DOHH2 (cell line): ENCODE measurements around the gene MVK.

ENCODE experiments used
- H3F3A ChIP-seq: fragments of 200-600 bp; sonication (generic), shearing (Covaris generic); 2 replicates; pipeline ENCODE4 v1.6.0; 2016; ENCODE audit warnings: antibody characterized with exemption, mild to moderate bottlenecking; ENCODE audit not compliant: control insufficient read depth, insufficient read depth
- H3K27ac ChIP-seq: fragments of 200-600 bp; sonication (generic); 2 replicates; pipeline ENCODE4 v1.5.1; 2014; ENCODE audit warnings: low read depth, mild to moderate bottlenecking, low read length, moderate library complexity
- H3K27me3 ChIP-seq: fragments of 200-600 bp; sonication (generic); 2 replicates; pipeline ENCODE4 v1.6.1; 2014; ENCODE audit warnings: mild to moderate bottlenecking, low read length, mixed read lengths; ENCODE audit not compliant: control insufficient read depth
- H3K36me3 ChIP-seq: fragments of 200-600 bp; sonication (generic); 2 replicates; pipeline ENCODE4 v1.6.1; 2014; ENCODE audit warnings: mild to moderate bottlenecking, low read length, moderate library complexity, mixed read lengths; ENCODE audit not compliant: control insufficient read depth
- H3K4me1 ChIP-seq: fragments of 200-600 bp; sonication (generic); 2 replicates; pipeline ENCODE4 v1.6.1; 2014; ENCODE audit warnings: mild to moderate bottlenecking, low read length, mixed read lengths; ENCODE audit not compliant: control insufficient read depth
- H3K4me2 ChIP-seq: fragments of 200-600 bp; sonication (generic); 2 replicates; pipeline ENCODE4 v1.6.0; 2014; ENCODE audit warnings: mild to moderate bottlenecking, low read length, moderate library complexity
- H3K4me3 ChIP-seq: fragments of 200-600 bp; sonication (generic); 2 replicates; pipeline ENCODE4 v1.5.1; 2014; ENCODE audit warnings: mild to moderate bottlenecking, low read length, mixed read lengths
- H3K79me2 ChIP-seq: fragments of 200-600 bp; sonication (generic); 2 replicates; pipeline ENCODE4 v1.6.1; 2014; ENCODE audit warnings: mild to moderate bottlenecking, low read length, mixed read lengths; ENCODE audit not compliant: control insufficient read depth
- H3K9me2 ChIP-seq: fragments of 200-600 bp; sonication (generic); replicated peaks from 2 replicates; pipeline ENCODE4 v1.6.1; 2014; ENCODE audit warnings: mild to moderate bottlenecking, low read length, mixed read lengths; ENCODE audit not compliant: control insufficient read depth
- H3K9me3 ChIP-seq: fragments of 200-600 bp; sonication (generic); 2 replicates; pipeline ENCODE4 v1.6.1; 2014; ENCODE audit warnings: antibody characterized with exemption, low read length, mixed read lengths; ENCODE audit not compliant: control insufficient read depth, insufficient read depth
- H4K20me1 ChIP-seq: fragments of 200-600 bp; sonication (generic); 2 replicates; pipeline ENCODE4 v1.6.0; 2014; ENCODE audit warnings: low read depth, mild to moderate bottlenecking, antibody characterized with exemption, low read length, moderate library complexity; ENCODE audit not compliant: control insufficient read depth, insufficient read depth
- CTCF ChIP-seq: fragments of 200-600 bp; sonication (generic); IDR thresholded peaks from one replicate; pipeline ENCODE4 v1.5.1; 2014; ENCODE audit warnings: antibody characterized with exemption, mild to moderate bottlenecking, low read depth, low read length; ENCODE audit not compliant: poor library complexity, severe bottlenecking
- EZH2phosphoT487 ChIP-seq: fragments of 200-600 bp; sonication (generic); IDR thresholded peaks from 2 replicates; pipeline ENCODE4 v1.6.1; 2017; ENCODE audit warnings: borderline replicate concordance, mild to moderate bottlenecking, antibody characterized with exemption, low read length, moderate library complexity, mixed read lengths

Gene MVK

GRCh38 chr12:109608793-109609192, 35.2 kb downstream of the MVK start:
- Histone ChIP-seq H4K20me1 (no peaks in the 10 kb centered on the region), H3K36me3 (no peaks in the 10 kb centered on the region), H3F3A (no peaks in the 10 kb centered on the region), H3K9me2 (no peaks in the 10 kb centered on the region), H3K27me3 (no peaks in the 10 kb centered on the region), H3K4me3 (no peak overlapping the region), H3K27ac (no peak overlapping the region), H3K4me1 (no peaks in the 10 kb centered on the region), H3K4me2 (no peak overlapping the region), H3K9me3 (no peaks in the 10 kb centered on the region), H3K79me2 (no peaks in the 10 kb centered on the region)
- TF ChIP-seq EZH2phosphoT487 (no peak), CTCF (no peak)

- Histone ChIP-seq H3K4me1 (no peaks in the 10 kb centered on the region), H3K9me3 (no peaks in the 10 kb centered on the region), H3K36me3 (no peaks in the 10 kb centered on the region), H3K79me2 (no peaks in the 10 kb centered on the region), H3K9me2 (no peaks in the 10 kb centered on the region), H3K4me2 (no peak overlapping the region), H3K4me3 (no peak overlapping the region), H3K27me3 (no peaks in the 10 kb centered on the region), H3F3A (no peaks in the 10 kb centered on the region), H4K20me1 (no peaks in the 10 kb centered on the region), H3K27ac (no peak overlapping the region)
- no peak for TF ChIP-seq CTCF
- TF ChIP-seq EZH2phosphoT487: no peak
Measured at GRCh38 chr12:109609342-109609741, 35.7 kb downstream of the MVK start.

- Histone ChIP-seq H3K36me3 (no peaks in the 10 kb centered on the region), H3F3A (no peaks in the 10 kb centered on the region), H3K4me1 (no peaks in the 10 kb centered on the region), H3K27ac (no peak overlapping the region), H3K4me3 (no peak overlapping the region), H3K9me2 (no peaks in the 10 kb centered on the region), H3K79me2 (no peaks in the 10 kb centered on the region), H3K27me3 (no peaks in the 10 kb centered on the region), H3K4me2 (no peak overlapping the region), H3K9me3 (no peaks in the 10 kb centered on the region), H4K20me1 (no peaks in the 10 kb centered on the region)
- no peak for TF ChIP-seq CTCF
- no peak for TF ChIP-seq EZH2phosphoT487
Measured at GRCh38 chr12:109610523-109610922, 36.9 kb downstream of the MVK start.

- Histone ChIP-seq H3K4me3 (no peak overlapping the region), H3K9me2 (no peaks in the 10 kb centered on the region), H3K27ac (no peak overlapping the region), H3K27me3 (no peaks in the 10 kb centered on the region), H4K20me1 (no peaks in the 10 kb centered on the region), H3K36me3 (no peaks in the 10 kb centered on the region), H3F3A (no peaks in the 10 kb centered on the region), H3K4me1 (no peaks in the 10 kb centered on the region), H3K4me2 (no peak overlapping the region), H3K79me2 (no peaks in the 10 kb centered on the region), H3K9me3 (no peaks in the 10 kb centered on the region)
- TF ChIP-seq EZH2phosphoT487 (no peak), CTCF (no peak)
Measured at GRCh38 chr12:109611223-109611622, 37.6 kb downstream of the MVK start.
